MM.1S (cell line): ENCODE results near the gene PPP6R1.

Experiments used
- DNase-seq: peaks from one replicate; pipeline ENCODE4 v3.0.0-alpha.2; 2015
- H2AFZ ChIP-seq: fragments of 300-600 bp; sonication (generic); 2 replicates; pipeline ENCODE4 v1.6.0; 2016; ENCODE audit warnings: antibody characterized with exemption, low read length
- H3F3A ChIP-seq: fragments of 300-600 bp; sonication (generic); 2 replicates; pipeline ENCODE4 v1.6.1; 2016; ENCODE audit warnings: mild to moderate bottlenecking, antibody characterized with exemption, low read length, moderate library complexity, mixed read lengths; ENCODE audit not compliant: insufficient read depth
- H3K27ac ChIP-seq: fragments of 300-600 bp; sonication (generic); 2 replicates; pipeline ENCODE4 v1.5.1; 2016; ENCODE audit warnings: mild to moderate bottlenecking, low read length
- H3K27me3 ChIP-seq: fragments of 300-600 bp; sonication (generic); replicated peaks from 2 replicates; pipeline ENCODE4 v1.6.0; 2016; ENCODE audit warnings: low read length; ENCODE audit not compliant: insufficient read depth
- H3K36me3 ChIP-seq: fragments of 300-600 bp; sonication (generic); replicated peaks from 2 replicates; pipeline ENCODE4 v1.6.1; 2016; ENCODE audit warnings: mild to moderate bottlenecking, low read length, mixed read lengths; ENCODE audit not compliant: insufficient read depth
- H3K4me1 ChIP-seq: fragments of 300-600 bp; sonication (generic); 2 replicates; pipeline ENCODE4 v1.6.1; 2016; ENCODE audit warnings: low read length, mixed read lengths
- H3K4me2 ChIP-seq: fragments of 300-600 bp; sonication (generic); 2 replicates; pipeline ENCODE4 v1.6.0; 2016; ENCODE audit warnings: low read depth, low read length
- H3K4me3 ChIP-seq: fragments of 300-600 bp; sonication (generic); 2 replicates; pipeline ENCODE4 v1.5.1; 2016; ENCODE audit warnings: low read length, mixed read lengths
- H3K79me2 ChIP-seq: fragments of 300-600 bp; sonication (generic); 2 replicates; pipeline ENCODE4 v1.6.1; 2016; ENCODE audit warnings: mixed run types, low read length, mixed read lengths
- H3K9ac ChIP-seq: fragments of 300-600 bp; sonication (generic); 2 replicates; pipeline ENCODE4 v1.6.1; 2016; ENCODE audit warnings: low read length, mixed read lengths
- H3K9me2 ChIP-seq: fragments of 300-600 bp; sonication (generic); replicated peaks from 2 replicates; pipeline ENCODE4 v1.6.1; 2016; ENCODE audit warnings: mild to moderate bottlenecking, low read length, mixed read lengths; ENCODE audit not compliant: insufficient read depth
- H3K9me3 ChIP-seq: fragments of 300-600 bp; sonication (generic); replicated peaks from 2 replicates; pipeline ENCODE4 v1.6.1; 2016; ENCODE audit warnings: mild to moderate bottlenecking, low read length, mixed read lengths; ENCODE audit not compliant: insufficient read depth
- H4K20me1 ChIP-seq: fragments of 300-600 bp; sonication (generic); 2 replicates; pipeline ENCODE4 v1.6.1; 2016; ENCODE audit warnings: mild to moderate bottlenecking, low read length, moderate library complexity, mixed read lengths; ENCODE audit not compliant: insufficient read depth
- EZH2 ChIP-seq: fragments of 300-600 bp; sonication (generic); optimal IDR thresholded peaks from 2 replicates; pipeline ENCODE3; 2017; ENCODE audit warnings: low read depth, mild to moderate bottlenecking, antibody characterized with exemption, low read length, mixed read lengths
- EZH2phosphoT487 ChIP-seq: fragments of 300-600 bp; sonication (generic); IDR thresholded peaks from 2 replicates; pipeline ENCODE4 v1.6.1; 2018; ENCODE audit warnings: antibody characterized with exemption, low read length
- TF ChIP-seq, protein P1 (sequence below): fragments of 300-600 bp; sonication (generic); IDR thresholded peaks from 2 replicates; pipeline ENCODE4 v1.5.1; 2016; ENCODE audit warnings: antibody characterized with exemption, low read length, mixed read lengths

PPP6R1 gene

DNA sequence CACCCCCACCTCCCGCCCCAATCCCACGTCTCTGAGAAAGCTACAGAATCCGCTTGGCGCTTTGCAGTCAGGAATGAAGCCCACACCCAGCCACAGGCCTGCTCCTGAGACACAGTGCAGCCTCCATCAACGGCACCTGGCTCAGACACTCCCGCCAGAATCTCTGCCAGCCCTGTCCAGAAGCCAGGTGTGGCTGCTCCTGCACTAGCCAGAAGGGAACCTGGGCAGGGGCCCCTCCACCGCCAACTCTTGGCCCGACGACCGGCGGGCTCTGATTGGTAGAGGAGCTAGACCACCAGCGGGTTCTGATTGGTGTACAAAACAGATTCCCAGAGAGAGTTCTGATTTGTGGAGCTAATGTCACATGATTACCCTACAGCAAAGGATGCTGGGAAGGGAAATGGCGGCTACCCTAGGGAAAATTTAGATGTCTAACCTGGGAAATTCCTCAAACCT is 2.9 kb upstream of the PPP6R1 start:
- Histone ChIP-seq H3K9me2 (no peaks in the 10 kb centered on the region), H3K4me3 (no peak overlapping the region), H3F3A (peaks cover 26% of the 10 kb centered on the region), H3K4me1 (peaks cover 13% of the 10 kb centered on the region), H3K9me3 (no peaks in the 10 kb centered on the region), H3K27me3 (no peaks in the 10 kb centered on the region), H3K27ac (no peak overlapping the region), H3K4me2 (no peak overlapping the region), H2AFZ (no peak overlapping the region), H3K36me3 (no peaks in the 10 kb centered on the region), H3K9ac (no peak overlapping the region), H4K20me1 (no peaks in the 10 kb centered on the region), H3K79me2 (peaks cover 28% of the 10 kb centered on the region)
- no peak for DNase-seq
- TF ChIP-seq EZH2 (no peak), EZH2phosphoT487 (no peak)
- TF ChIP-seq, protein P1, sequence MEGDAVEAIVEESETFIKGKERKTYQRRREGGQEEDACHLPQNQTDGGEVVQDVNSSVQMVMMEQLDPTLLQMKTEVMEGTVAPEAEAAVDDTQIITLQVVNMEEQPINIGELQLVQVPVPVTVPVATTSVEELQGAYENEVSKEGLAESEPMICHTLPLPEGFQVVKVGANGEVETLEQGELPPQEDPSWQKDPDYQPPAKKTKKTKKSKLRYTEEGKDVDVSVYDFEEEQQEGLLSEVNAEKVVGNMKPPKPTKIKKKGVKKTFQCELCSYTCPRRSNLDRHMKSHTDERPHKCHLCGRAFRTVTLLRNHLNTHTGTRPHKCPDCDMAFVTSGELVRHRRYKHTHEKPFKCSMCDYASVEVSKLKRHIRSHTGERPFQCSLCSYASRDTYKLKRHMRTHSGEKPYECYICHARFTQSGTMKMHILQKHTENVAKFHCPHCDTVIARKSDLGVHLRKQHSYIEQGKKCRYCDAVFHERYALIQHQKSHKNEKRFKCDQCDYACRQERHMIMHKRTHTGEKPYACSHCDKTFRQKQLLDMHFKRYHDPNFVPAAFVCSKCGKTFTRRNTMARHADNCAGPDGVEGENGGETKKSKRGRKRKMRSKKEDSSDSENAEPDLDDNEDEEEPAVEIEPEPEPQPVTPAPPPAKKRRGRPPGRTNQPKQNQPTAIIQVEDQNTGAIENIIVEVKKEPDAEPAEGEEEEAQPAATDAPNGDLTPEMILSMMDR: no peak

DNA sequence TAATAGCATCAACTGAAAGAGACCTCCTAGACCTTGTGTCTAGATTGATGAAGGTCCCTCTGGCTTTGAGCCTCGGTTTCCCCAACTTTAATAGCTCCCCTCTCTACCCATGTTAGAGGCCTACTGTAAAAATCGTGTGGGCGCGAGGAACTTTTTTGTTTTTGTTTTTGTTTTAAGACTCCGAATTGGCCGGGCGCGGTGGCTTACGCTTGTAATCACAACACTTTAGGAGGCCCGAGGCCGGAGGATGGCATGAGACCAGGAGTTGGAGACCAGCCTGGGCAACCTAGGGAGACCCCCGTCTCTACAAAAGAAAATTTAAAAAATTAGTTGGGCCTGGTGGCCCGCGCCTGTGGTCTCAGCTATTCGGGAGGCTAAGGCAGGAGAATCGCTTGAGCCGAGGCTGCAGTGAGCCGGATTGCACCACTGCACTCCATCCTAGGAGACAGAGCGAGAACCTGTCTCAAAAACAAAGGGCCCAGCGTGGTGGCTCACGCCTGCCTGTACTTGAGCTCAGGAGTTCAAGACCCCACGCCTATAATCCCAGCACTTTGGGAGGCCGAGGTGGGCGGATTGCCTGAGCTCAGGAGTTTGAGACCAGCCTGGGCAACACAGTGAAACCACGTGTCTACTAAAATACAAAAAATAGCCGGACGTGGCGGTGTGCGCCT is 858 bp upstream of the PPP6R1 start:
- no peaks in the 10 kb centered on the region for H4K20me1 ChIP-seq
- no peak for DNase-seq
- no peaks in the 10 kb centered on the region for H3K27me3 ChIP-seq
- H3K4me1 ChIP-seq: peaks cover 17% of the 10 kb centered on the region
- H3K9me3 ChIP-seq: no peaks in the 10 kb centered on the region
- peaks cover 47% of the 10 kb centered on the region for H3F3A ChIP-seq
- peak overlapping the region; percentile 93 for H3K9ac ChIP-seq
- peak overlapping the region; percentile 91 for H3K4me2 ChIP-seq
- TF ChIP-seq, protein P1: no peak
- no peak for TF ChIP-seq EZH2
- no peak for TF ChIP-seq EZH2phosphoT487
- H3K36me3 ChIP-seq: no peaks in the 10 kb centered on the region
- peak overlapping the region; percentile 96 for H3K27ac ChIP-seq
- H3K79me2 ChIP-seq: peaks cover 40% of the 10 kb centered on the region
- H3K9me2 ChIP-seq: no peaks in the 10 kb centered on the region
- peak overlapping the region; percentile 75 for H2AFZ ChIP-seq
- H3K4me3 ChIP-seq: peak overlapping the region; percentile 95

DNA sequence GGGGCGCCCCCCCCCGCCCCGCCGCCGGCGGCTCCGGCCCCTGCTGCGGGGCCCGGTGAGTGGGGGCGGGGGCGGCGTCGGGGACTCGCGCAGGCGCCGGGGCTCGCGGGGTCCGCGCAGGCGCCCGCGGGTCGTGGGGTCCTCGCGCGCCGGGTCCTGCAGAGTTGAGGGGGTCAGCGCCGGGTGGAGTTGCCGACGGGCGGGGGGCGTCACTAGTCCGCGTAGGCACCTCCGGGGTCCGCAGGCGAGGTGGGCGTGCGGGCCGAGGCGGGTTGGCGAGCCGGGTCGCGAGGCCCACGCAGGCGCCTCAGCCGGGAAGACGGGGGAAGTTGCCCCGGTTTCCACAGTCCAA is 365 bp downstream of the PPP6R1 start:
- TF ChIP-seq, protein P1: no peak
- no peak for TF ChIP-seq EZH2phosphoT487
- TF ChIP-seq EZH2: no peak
- Histone ChIP-seq H3K27ac (peak overlapping the region; percentile 96; the same call in 1 of the 2 replicates), H2AFZ (0 out of 2 replicates have a peak overlapping the region, but pooled peaks have one; percentile 23), H3K36me3 (no peaks in the 10 kb centered on the region), H3K4me1 (peaks cover 19% of the 10 kb centered on the region), H3K4me2 (peak overlapping the region; percentile 33; the same call in 1 of the 2 replicates), H4K20me1 (no peaks in the 10 kb centered on the region), H3K79me2 (peaks cover 49% of the 10 kb centered on the region), H3K9ac (peak overlapping the region; percentile 97), H3K4me3 (peak overlapping the region; percentile 95), H3K9me2 (no peaks in the 10 kb centered on the region), H3K27me3 (no peaks in the 10 kb centered on the region), H3K9me3 (no peaks in the 10 kb centered on the region), H3F3A (peaks cover 59% of the 10 kb centered on the region)
- peak; percentile 49 for DNase-seq
